ENCODE results near the gene F11R. TPM values are rescaled to one million over a fixed set of nuclear protein-coding genes. Genes with fewer than 3 reads are reported as not detected.
A peak's percentile ranks its signal among the peaks of the same experiment; 100 is the strongest.
"Not testable (repeated sequence)": the region's sequence is repeated elsewhere in the genome, so short reads cannot be mapped to it uniquely, and the experiment has no call there.

Gene F11R
- total RNA-seq, 2 donors from 2014 or later: 13.0 to 110 TPM

DNA sequence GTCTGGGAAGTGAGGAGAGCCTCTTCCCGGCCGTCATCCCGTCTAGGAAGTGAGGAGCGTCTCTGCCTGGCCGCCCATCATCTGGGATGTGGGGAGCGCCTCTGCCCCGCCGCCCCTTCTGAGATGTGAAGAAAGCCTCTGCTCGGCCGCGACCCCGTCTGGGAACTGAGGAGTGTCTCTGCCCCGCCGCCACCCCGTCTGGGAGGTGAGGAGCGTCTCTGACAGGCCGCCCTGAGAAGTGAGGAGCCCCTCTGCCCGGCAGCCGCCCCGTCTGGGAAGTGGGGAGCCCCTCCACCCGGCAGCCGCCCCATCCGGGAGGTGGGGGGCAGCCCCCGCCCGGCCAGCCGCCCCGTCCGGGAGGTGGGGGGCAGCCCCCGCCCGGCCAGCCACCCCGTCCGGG lies 8.5 kb upstream of the F11R start:
- ATAC-seq (replicated peaks); H3K9me3 Mint-ChIP-seq; H3K27ac Mint-ChIP-seq; H3K27me3 Mint-ChIP-seq; H3K4me3 Mint-ChIP-seq: not testable (repeated sequence)
- Mint-ChIP-seq H3K4me1 (peaks cover 27% of the 10 kb centered on the region), H3K36me3 (ENCODE audit: low read depth) (peaks cover 18% of the 10 kb centered on the region)

DNA sequence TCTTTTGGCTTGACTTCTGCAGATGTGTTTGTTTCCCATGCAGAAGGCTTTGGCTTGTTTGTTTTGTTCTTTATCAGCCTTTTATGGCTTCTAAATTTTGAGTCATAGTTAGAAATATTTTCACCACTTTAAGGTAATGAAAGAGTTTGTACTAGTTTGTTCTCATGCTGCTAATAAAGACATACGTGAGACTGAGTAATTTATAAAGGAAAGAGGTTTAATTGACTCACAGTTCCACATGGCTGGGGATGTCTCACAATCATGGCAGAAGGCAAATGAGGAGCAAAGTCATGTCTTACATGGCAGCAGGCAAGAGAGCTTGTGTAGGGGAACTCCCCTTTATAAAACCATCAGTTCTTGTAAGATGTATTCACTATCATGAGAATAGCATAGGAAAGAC lies 6.0 kb upstream of the F11R start:
- not testable (repeated sequence) for H3K9me3 Mint-ChIP-seq, H3K27me3 Mint-ChIP-seq
- Mint-ChIP-seq H3K4me1 (peaks cover 21% of the 10 kb centered on the region), H3K4me3 (peak overlapping the region; percentile 34), H3K27ac (peak overlapping the region; percentile 74), H3K36me3 (ENCODE audit: low read depth) (peaks cover 18% of the 10 kb centered on the region)
- peak; percentile 72 for ATAC-seq (replicated peaks)

DNA sequence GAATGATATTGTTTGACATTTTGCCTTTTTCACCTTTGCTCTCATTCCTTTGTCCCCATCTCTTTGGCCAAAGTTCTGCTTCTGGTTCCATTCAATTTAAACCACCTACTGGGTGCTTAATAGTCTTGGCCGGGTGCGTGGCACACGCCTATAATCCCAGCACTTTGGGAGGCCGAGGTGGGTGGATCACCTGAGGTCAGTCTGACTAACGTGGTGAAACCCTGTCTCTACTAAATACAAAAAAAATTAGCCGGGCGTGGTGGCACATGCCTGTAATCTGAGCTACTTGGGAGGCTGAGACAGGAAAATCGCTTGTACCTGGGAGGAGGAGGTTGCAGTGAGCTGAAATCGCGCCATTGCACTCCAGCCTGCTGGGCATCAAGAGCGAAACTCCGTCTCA lies 1.5 kb upstream of the F11R start:
- H3K9me3 Mint-ChIP-seq; ATAC-seq (replicated peaks); H3K27me3 Mint-ChIP-seq: not testable (repeated sequence)
- peak overlapping the region; percentile 95 for H3K4me3 Mint-ChIP-seq
- H3K27ac Mint-ChIP-seq: peak overlapping the region; percentile 92
- H3K4me1 Mint-ChIP-seq: peaks cover 40% of the 10 kb centered on the region
- peaks cover 49% of the 10 kb centered on the region for H3K36me3 Mint-ChIP-seq (ENCODE audit: low read depth)

DNA sequence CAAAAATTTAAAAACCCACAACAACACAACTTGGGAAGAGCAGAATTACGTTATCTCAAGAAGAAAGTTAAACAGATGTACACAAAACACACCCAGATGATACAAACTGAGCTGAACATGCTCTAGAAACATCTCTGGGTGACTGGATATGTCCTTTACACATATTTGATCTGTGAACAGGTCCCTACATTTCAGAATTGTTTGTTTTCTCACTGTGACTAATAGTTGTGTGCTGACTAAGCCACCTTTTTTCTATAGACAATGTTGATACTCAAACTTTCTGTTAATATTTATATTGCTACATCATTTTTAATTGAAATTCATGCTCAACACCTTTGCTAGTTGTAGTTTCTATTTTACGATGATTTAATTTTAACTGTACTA lies 1.0 kb upstream of the F11R start:
- Mint-ChIP-seq H3K9me3 (no peaks in the 10 kb centered on the region), H3K4me1 (peaks cover 37% of the 10 kb centered on the region), H3K27ac (peak overlapping the region; percentile 92), H3K4me3 (peak overlapping the region; percentile 95), H3K36me3 (ENCODE audit: low read depth) (peaks cover 45% of the 10 kb centered on the region), H3K27me3 (no peaks in the 10 kb centered on the region)
- peak; percentile 43 for ATAC-seq (replicated peaks)

DNA sequence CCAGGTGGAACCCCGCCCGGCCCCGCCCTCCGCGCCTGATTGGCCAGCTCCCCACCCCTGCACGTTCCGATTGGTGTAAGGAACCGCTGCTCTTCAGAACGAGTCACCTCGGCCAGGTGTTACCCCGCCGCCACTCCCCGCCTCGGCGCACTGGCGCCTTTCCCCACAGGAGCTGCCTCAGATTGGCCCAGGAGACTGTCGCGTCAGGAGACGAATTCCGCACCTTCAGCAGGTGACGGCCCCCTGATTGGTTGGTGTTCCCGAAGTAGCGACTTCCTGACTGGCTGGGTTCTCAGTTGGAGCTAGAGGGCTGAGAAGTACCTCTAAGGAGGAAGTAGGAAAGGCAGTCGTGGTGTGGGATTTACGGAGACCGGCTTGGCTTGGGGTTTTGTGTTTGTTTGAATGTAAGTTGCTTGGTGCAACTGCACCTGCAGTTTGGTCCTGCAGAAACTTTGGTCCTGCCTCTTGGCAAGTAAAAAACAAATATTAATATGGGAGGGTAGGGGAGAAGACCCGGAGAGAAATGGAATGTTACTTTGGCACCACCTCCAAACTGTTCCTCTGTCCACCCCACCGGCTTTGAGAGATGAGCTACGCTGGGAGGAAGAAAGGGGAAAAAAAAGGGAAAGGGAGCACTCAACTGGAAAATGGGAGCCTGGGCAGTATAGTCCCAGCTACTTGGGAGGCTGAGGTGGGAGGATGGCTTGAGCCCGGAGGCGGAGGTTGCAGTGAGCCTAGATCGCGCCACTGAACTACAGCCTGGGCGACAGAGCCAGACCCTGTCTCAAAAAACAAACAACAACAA lies 415 bp upstream of the F11R start:
- H3K4me3 Mint-ChIP-seq: peak overlapping the region; percentile 95
- no peaks in the 10 kb centered on the region for H3K27me3 Mint-ChIP-seq
- peak; percentile 88 for ATAC-seq (replicated peaks)
- H3K36me3 Mint-ChIP-seq (ENCODE audit: low read depth): peaks cover 41% of the 10 kb centered on the region
- no peaks in the 10 kb centered on the region for H3K9me3 Mint-ChIP-seq
- peaks cover 33% of the 10 kb centered on the region for H3K4me1 Mint-ChIP-seq
- peak overlapping the region; percentile 92 for H3K27ac Mint-ChIP-seq

DNA sequence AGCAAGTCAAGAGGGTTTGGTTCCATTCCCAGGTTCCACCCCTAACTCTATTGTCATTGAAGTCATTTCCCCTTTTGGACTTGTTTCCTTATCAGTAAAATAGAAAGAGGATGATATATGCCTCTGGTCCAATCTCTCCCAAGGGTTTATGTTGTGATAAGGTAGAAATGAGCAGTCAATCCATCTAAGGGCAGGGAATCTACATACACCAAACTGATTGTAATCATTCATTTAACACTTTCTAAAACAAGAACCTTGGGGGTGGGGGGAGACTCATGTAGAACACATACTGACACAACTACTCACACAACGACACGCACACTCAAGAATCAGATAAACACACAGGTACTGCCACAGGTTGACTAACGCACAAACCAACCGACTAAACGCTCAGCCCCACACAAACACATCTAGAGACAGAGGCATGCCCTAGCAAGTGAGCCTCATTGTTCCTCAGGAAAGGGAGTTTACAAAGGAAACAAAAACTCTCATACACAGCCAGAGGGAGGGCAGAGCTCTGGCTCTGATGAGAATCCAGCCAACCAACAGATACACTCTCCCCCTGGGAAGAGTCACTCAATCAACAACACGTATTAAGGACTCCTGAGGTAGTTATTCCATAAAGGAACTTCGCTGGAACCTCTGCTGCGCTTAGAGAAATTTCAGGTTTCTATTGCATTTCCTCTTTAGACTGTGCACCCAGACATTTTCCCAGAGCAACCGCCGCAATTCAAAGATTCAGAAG lies 1.0 kb downstream of the F11R start:
- peak overlapping the region; percentile 92 for H3K27ac Mint-ChIP-seq
- H3K36me3 Mint-ChIP-seq (ENCODE audit: low read depth): peaks cover 41% of the 10 kb centered on the region
- no peaks in the 10 kb centered on the region for H3K9me3 Mint-ChIP-seq
- no peaks in the 10 kb centered on the region for H3K27me3 Mint-ChIP-seq
- H3K4me3 Mint-ChIP-seq: peak overlapping the region; percentile 95
- ATAC-seq (replicated peaks): peak; percentile 22
- peaks cover 26% of the 10 kb centered on the region for H3K4me1 Mint-ChIP-seq

DNA sequence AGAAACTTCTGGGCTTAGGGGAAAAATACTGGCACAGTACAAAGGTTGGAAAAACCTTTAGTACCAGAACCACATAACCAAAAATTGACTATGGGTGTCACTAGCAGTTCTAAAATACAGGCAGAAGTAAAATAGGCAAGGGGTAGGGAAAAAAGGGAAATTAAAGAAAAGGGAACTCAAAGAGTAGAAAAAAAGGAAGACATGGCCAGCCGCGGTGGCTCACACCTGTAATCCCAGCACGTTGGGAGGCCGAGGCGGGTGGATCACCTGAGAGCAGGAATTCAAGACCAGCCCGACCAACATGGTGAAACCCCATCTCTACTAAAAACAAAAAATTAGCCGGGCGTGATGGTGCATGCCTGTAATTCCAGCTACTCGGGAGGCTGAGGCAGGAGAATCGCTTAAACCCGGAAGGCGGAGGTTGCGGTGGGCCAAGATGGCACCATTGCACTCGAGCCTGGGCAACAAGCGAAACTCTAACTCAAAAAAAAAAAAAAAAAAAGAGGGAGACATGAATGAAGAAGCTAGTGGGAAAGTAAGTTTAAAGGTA lies 1.8 kb downstream of the F11R start:
- H3K27ac Mint-ChIP-seq: peak overlapping the region; percentile 92
- H3K9me3 Mint-ChIP-seq; ATAC-seq (replicated peaks); H3K27me3 Mint-ChIP-seq: not testable (repeated sequence)
- H3K4me1 Mint-ChIP-seq: peaks cover 25% of the 10 kb centered on the region
- peak overlapping the region; percentile 95 for H3K4me3 Mint-ChIP-seq
- H3K36me3 Mint-ChIP-seq (ENCODE audit: low read depth): peaks cover 43% of the 10 kb centered on the region

DNA sequence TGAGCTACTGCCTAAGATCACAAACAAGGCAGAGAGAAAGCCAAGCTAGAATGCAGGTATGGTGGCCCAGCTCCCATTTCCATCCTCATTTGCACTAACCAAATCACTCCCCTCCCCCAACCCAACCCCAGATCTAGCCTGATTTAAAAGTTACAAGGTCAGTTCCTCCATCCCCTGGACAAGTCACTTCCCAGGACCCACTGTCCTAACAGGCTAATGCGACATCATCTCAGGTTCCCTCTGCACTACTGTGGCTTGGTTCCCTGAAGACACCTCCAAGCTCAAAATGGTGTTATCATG lies 2.4 kb downstream of the F11R start:
- H3K36me3 Mint-ChIP-seq (ENCODE audit: low read depth): peaks cover 49% of the 10 kb centered on the region
- H3K4me1 Mint-ChIP-seq: peaks cover 31% of the 10 kb centered on the region

DNA sequence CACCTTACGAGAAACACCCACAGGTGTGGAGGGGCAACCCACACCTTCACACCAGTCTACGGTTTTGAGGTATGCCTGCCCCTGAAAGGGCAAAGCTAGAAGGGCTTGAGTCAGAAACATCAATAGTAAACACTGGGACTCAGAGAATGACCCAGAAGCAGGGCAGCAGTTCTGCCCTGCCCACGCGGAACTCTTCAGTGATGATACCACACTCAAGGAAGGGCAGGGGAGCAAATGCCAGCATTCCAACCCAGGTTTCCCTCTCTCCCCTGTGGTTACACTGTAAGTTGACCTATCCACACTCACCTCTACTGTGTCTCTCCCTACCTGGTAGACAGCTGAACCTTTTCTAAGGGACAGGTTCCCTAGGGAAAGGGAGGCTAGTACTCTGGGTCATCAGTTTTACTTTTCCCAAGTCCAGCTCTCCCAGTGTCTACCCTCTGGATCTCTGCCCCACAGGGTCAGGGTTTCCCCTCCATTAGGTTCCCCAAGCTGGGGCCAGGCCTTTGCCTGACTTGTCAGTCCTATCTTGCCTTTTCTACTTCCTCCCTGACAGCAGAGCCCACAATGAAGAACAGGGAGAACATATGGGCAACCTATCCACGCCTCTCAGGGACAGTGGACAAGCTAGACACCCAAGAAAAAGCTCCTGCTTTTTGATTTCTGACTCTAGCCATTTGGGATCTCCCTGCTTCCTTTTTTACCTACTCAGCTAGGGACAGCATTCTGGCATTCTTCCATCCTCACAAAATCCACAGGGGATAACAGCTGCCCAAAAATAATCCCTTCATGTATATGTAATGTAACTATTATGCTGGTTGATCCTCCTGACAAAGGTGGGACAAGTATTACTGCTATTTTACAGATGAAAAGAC lies 3.0 kb downstream of the F11R start:
- Mint-ChIP-seq H3K36me3 (ENCODE audit: low read depth) (peaks cover 55% of the 10 kb centered on the region), H3K9me3 (no peaks in the 10 kb centered on the region), H3K4me3 (peak overlapping the region; percentile 95), H3K27ac (peak overlapping the region; percentile 34), H3K27me3 (no peaks in the 10 kb centered on the region), H3K4me1 (peaks cover 37% of the 10 kb centered on the region)
- ATAC-seq (replicated peaks): no peak

More for the DNA sequence above, 2.4 kb downstream of the F11R start:
- ATAC-seq (replicated peaks): no peak
- no peaks in the 10 kb centered on the region for H3K27me3 Mint-ChIP-seq
- no peaks in the 10 kb centered on the region for H3K9me3 Mint-ChIP-seq
- H3K27ac Mint-ChIP-seq: peak overlapping the region; percentile 92
- peak overlapping the region; percentile 95 for H3K4me3 Mint-ChIP-seq

DNA sequence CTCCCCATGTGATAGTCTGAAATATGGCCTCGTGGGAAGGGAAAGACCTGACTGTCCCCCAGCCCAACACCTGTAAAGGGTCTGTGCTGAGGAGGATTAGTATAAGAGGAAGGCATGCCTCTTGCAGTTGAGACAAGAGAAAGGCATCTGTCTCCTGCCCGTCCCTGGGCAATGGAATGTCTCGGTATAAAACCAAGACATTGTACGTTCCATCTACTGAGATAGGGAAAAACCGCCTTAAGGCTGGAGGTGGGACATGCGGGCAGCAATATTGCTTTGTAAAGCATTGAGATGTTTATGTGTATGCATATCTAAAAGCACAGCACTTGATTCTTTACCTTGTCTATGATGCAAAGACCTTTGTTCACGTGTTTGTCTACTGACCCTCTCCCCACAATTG lies 3.8 kb downstream of the F11R start:
- peaks cover 37% of the 10 kb centered on the region for H3K4me1 Mint-ChIP-seq

DNA sequence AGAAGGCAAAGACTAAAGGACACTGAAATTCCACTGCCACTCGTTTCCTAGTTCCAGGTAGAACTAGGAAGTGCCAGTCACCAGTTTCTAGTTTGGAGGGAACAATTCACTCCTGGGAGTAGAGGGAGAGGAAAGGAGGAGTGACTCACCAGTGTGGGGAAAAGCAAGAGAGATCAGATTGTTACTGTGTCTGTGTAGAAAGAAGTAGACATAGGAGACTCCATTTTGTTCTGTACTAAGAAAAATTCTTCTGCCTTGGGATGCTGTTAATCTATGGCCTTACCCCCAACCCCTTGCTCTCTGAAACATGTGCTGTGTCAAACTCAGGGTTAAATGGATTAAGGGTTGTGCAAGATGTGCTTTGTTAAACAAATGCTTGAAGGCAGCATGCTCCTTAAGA lies 4.3 kb downstream of the F11R start:
- H3K9me3 Mint-ChIP-seq; H3K27ac Mint-ChIP-seq; ATAC-seq (replicated peaks); H3K4me3 Mint-ChIP-seq; H3K27me3 Mint-ChIP-seq: not testable (repeated sequence)
- peaks cover 41% of the 10 kb centered on the region for H3K4me1 Mint-ChIP-seq
- peaks cover 60% of the 10 kb centered on the region for H3K36me3 Mint-ChIP-seq (ENCODE audit: low read depth)

More for the DNA sequence above, 3.8 kb downstream of the F11R start:
- ATAC-seq (replicated peaks); H3K27ac Mint-ChIP-seq; H3K9me3 Mint-ChIP-seq; H3K27me3 Mint-ChIP-seq: not testable (repeated sequence)
- H3K36me3 Mint-ChIP-seq (ENCODE audit: low read depth): peaks cover 56% of the 10 kb centered on the region
- peak overlapping the region; percentile 95 for H3K4me3 Mint-ChIP-seq

DNA sequence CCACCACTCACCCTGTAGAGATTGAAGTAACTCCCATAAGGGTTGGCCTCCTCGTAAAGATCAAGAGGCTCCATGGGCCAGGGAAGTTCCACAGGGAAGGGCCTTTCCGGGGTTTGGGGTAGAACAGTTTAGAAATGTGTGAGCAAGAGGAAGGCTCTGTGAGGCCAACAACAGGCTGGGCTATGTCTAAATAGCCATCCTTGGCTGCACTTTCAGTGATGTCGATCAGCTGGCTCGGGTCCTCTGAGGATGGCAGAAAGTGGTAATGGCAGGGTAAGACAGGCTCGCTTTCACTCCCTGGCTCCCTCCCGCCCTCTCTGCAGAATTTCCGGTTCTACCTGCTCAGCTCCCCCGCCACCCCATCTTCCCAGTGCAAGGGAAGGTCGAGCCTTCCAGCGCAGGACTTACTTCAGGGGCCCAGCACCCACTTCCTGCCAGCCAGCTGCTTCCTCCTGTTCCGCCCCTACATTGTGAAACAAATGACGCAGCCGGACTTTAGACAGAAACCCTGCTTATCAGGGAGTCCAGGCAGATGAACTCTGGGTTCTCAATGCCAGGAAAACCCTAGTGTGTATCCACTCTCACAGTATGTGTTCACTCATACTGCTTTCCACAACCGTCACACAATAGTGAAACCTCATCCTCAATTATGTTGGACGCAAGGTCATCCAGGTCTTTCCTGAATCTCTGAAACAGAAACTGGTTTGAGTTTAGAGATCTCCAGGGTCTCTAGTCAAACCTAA lies 7.3 kb downstream of the F11R start:
- Mint-ChIP-seq H3K27me3 (no peaks in the 10 kb centered on the region), H3K4me1 (peaks cover 28% of the 10 kb centered on the region), H3K36me3 (ENCODE audit: low read depth) (peaks cover 44% of the 10 kb centered on the region), H3K9me3 (no peaks in the 10 kb centered on the region), H3K4me3 (peak overlapping the region; percentile 86), H3K27ac (peak overlapping the region; percentile 95)
- peak; percentile 90 for ATAC-seq (replicated peaks)

DNA sequence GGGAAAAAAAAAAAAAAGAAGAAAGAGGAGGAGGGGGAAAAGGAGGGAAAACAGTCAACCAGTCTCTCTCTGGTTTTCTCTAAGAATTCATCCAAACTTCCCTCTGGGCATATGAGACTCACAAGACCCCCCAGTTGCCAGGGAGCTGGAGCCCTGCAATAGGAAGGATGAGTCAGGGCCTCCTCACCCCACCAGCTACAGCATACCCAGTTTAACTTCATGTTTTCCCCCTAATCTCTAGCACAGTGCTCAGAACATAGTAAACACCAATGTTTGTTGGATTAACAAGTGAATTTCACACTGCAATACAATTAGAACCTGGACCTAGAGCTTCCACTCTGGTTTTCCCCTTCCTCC lies 7.8 kb downstream of the F11R start:
- Mint-ChIP-seq H3K4me3 (peak overlapping the region; percentile 86), H3K9me3 (no peaks in the 10 kb centered on the region), H3K27me3 (no peaks in the 10 kb centered on the region), H3K27ac (peak overlapping the region; percentile 95), H3K36me3 (ENCODE audit: low read depth) (peaks cover 39% of the 10 kb centered on the region), H3K4me1 (peaks cover 24% of the 10 kb centered on the region)
- no peak for ATAC-seq (replicated peaks)

DNA sequence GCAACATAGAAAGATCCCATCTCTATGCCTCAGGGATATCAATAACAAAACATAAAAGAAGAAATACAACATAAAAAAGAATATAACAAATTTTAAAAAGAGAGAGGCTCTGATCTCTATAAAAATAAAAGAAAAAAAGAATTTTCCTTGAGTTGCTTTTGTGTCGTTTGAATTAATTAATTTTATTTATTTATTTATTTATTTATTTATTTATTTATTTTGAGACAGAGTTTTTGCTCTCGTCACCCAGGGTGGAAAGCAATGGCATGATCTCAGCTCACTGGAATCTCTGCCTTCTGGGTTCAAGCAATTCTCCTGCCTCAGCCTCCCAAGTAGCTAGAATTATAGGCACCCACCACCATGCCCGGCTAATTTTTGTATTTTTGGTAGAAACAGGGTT lies 8.5 kb downstream of the F11R start:
- Mint-ChIP-seq H3K36me3 (ENCODE audit: low read depth) (peaks cover 33% of the 10 kb centered on the region), H3K27ac (no peak overlapping the region), H3K4me1 (peaks cover 24% of the 10 kb centered on the region)

More for the DNA sequence above, 8.5 kb downstream of the F11R start:
- Mint-ChIP-seq H3K4me3 (no peak overlapping the region), H3K9me3 (no peaks in the 10 kb centered on the region), H3K27me3 (no peaks in the 10 kb centered on the region)
- ATAC-seq (replicated peaks): no peak
